GM19351 (cell line): Measurements from ENCODE around the gene AOX1.
"Not testable (repeated sequence)": the region's sequence is repeated elsewhere in the genome, so short reads cannot be mapped to it uniquely, and the experiment has no call there.

Experiments
- ATAC-seq: cut with Tn5 transposase; IDR thresholded peaks from one replicate; pipeline ENCODE4 v1.9.1; 2021; ENCODE audit warnings: mild to moderate bottlenecking, moderate library complexity; ENCODE audit not compliant: unreplicated experiment

AOX1 gene

DNA sequence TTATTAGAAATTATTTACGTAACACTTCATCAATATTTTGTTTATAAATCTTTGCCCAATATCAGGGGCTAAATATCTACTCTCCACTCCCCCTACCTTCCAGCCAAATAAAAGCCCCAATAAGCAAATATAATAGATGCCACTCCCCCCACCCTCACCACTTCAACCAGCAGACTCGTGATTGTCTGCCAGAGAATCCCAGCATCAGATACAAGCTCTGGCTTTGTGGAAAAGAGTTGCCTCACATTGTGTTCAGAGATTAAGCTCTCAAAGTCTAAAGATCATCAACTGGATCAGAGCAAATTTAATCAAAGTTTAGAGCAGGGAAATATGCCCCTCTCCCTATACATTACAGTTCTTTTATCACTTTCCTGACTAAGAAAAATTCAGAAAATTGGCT is 39.5 kb downstream of the AOX1 start:
- ATAC-seq = no peak

DNA sequence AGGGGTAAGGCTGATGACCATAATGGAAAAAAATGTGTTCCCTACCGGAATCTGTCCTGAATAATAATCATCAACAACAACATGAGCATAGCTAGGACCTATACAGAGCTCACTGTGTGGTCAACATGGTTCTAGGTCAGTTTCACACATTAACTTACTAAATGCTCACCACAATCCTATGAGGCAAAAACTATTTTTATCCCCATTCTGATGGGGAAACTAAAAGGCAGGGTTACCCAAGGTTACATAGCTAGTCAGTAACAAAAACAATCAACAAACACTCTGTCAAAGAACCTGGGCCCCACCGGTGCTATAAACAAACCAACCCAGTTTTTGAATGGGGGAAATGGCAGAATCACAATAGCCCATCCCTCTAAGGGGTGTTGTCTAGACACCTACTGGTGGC is 40.1 kb downstream of the AOX1 start:
- ATAC-seq = no peak

DNA sequence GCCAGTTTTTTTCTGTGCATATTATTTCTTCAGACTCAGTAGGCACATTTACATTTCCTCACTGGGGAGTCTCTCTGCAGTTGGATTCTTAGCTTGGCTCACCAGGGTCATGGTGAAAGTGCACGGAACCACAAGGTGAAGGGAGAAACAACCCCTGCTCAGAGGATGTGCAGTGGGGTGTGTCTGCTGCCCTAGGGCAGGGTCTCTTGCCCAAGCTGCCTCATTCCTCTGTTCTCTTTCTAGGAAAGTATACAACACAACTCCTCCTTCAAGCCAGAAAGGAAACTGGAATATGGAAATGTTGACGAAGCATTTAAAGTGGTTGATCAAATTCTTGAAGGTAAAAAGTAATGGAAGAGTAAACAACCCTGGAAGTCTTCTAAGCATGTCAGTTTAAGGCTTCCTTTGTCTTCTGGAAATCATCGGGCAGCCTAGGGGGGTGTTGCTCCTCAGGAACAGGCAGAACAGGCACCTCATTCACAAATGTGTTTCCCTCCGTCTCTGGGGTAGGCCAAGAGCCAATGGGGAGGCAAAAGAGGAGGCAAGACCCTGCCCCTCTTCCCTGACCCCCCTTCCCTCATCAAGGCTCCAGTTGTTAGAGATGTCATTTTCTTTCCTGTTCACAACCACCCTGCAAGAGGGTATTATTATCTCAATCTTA is 41.4 kb downstream of the AOX1 start:
- no peak for ATAC-seq

DNA sequence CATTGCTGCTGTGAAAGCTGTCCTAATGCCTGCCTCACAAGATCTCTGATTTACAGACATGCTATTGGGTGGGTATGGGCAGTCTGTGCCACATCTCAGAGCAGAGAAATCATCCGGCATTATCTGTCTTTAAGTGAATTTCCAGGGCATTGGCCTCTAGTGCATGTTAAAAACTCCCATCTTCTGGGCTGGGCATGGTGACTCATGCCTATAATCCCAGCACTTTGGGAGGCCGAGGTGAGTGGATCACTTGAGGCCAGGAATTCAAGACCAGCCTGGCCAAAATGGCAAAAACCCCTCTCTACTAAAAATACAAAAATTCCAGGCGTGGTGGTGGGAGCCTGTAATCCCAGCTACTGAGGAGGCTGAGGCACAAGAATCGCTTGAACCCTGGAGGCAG is 42.6 kb downstream of the AOX1 start:
- not testable (repeated sequence) for ATAC-seq

DNA sequence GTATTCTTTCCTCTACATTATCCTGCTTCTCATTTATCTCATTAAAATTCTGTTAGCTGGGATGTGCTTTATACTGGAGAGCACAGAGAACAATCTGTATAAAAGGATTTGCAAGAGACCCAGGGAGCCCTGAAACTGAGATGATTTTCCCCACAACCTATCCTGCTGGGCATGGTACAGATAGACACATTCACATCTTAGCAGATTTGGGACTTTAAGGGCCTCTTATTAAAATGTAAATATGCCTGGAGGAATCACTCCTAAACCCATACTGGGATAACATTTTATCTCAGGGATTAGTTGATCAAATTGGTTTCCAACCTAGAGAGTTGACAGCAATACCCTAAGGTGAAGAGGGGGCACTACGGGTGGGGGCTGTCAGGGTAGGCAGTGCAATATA is 45.5 kb downstream of the AOX1 start:
- no peak for ATAC-seq

DNA sequence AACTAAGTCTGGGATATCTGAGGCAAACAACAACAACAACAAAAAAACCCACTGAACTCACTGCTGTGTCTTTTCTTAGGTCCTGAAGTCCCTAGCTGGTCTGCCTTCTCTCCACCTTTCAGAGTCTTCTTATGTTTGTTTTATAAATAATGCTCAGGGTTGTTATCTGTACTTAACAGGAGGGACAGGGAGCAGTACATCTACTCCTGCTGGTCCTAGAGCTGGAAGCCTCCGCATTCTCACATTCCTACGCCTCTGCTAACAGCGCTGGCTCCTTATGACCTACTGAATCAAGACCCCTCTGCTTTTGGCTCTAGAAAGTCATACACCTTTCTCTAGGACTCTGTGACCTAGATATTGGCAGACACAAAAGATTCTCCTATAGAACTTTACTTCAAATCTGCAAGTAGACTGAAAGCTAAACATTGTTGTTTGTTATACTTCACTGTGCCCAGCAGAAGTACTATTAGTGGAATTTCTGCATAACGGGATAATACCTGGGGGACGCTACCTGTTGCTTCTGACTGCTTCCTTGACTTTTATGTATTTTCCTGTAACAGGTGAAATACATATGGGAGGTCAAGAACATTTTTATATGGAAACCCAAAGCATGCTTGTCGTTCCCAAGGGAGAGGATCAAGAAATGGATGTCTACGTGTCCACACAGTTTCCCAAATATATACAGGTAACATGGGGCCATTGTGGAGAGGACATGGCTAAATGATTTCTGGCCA is 48.6 kb downstream of the AOX1 start:
- no peak for ATAC-seq

DNA sequence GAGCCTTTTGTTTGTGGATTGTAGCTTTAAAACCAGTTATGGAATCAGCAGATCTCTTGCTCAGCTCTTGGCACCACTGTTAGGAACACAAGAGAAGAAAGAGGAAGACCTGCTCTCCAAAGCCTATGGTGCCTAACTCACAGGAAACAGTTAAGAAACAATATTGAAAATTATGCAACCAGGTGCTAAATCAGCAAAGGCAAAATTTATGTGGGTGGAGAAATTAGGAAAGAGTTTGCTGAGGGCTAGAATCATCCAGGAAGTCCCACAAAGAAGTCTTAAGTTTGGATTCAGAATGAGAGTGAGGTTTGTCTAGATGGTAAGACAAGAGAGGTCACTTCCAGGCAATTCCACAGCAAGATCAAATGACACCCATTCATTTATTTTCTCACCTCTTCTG is 49.4 kb downstream of the AOX1 start:
- ATAC-seq = no peak

DNA sequence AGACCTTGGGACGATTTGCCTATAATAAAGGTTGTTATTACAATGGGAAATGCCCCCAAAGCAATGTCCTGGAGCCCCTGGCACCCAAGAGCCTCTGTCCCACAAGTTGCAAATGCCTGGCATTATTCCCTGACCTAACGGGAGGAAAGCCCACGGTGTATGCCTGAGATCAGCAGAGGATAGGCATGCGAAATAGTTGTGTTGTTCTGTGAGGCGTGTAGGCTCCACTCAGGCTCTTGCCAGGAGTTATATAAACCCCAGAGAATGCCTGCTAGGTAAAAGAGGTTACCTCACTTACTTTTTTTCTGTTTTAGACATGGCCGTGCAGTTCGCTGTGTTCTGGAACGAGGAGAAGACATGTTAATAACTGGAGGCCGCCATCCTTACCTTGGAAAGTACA is 52.1 kb downstream of the AOX1 start:
- ATAC-seq = no peak

DNA sequence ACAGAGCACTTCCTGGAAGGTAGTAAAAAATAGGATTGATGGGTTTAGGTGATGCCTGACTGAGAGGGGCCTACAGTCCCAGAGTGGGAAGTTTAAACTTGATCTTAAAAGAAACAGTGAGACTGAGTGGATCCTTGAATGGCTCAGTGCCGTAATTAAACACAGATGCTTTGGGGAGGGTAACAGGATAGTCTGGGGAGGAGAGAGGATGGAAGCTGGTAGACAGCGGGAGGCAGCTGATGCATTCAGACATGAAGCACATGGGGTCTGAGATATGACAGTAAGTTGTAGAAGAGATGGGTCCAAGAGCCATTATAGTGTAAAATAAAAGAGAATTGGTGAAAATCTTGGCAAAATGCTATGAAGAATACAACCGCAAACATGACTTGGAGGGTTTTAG is 54.4 kb downstream of the AOX1 start:
- ATAC-seq = no peak

DNA sequence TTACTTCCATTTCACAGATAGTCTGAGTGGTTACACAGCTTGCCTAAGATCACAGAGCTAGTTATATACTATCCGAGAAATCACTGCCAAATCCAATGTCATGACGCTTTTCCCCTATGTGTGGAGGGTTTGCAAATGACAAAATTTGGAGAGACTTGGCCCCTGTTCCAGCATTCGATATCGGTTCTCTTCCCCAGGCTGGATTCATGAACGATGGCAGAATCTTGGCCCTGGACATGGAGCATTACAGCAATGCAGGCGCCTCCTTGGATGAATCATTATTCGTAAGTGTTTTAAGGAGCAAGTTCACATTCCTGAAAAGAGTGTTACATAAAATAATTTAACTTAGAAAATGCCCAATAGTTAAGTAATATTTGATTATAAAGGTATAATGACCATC is 55.1 kb downstream of the AOX1 start:
- ATAC-seq = no peak

DNA sequence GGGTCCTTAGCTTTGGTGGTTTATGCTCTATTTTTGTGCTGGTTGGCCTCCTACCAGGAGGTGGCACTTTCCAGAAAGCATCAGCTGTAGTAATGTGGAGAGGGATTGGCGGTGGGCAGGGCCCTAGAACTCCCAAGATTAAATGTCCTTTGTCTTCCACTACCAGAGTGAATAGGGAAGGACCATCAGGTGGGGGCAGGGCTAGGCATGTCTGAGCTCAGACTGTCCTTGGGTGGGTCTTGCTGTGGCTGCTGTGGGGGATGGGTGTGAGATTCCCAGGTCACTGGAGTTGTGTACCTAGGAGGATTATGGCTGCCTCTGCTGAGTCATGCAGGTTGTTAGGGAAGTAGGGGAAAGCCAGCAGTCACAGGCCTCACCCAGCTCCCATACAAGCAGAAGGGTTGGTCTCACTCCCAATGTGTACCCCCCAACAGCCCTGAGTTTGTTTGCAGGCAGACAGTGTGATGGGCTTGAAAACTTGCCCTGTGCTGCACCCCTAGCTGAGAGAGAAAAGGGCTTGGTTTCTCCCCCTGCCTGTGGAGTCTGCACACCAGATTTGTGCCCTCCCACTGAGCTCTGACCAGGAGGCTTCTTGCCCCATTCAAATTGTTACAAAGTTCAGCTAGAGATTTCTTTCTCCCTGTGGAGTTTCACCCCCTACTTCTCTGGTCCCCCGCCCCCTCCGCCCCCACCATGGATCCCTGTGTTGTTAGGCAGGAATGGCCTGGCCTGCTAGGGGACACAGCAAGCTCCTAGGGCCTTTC is 62.9 kb downstream of the AOX1 start:
- ATAC-seq = not testable (repeated sequence)

DNA sequence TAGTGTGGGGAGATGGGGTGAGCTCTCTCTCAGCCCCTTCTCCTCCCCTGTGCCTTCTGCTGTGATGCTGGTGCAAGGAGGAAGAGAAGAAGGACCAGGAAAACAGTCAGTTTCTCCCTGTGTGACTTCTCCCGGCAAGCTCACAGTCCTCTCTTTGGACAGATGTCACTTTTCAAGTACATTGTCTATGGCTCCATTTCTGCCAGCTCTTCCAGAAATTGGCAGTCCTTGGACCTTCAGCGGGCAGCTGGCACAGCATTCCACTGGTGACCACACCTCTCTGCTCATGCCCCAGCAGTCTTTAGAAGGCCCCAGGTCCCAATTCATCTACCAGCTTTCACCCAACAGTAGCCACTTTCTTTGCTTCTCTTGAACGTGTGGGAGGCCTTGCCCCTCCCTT is 63.9 kb downstream of the AOX1 start:
- no peak for ATAC-seq

DNA sequence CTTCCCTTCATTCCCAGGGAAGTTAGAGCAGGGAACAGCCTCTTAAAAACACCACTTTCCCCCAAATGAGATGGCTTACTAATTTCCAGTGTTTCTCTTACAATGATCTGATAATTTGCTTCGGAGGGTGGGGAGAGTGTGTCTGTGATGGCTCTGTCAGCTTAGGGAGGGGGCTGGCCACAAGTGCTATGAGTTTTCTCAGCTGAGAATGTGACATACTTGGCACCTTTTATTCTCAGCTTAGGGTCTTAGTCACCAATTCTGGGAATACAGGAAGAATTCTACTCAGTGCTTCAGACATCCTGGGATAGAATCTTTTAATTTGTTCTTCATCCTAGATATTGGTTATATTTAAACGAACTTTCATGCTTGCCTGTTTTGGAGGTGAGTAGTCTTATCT is 64.4 kb downstream of the AOX1 start:
- no peak for ATAC-seq

DNA sequence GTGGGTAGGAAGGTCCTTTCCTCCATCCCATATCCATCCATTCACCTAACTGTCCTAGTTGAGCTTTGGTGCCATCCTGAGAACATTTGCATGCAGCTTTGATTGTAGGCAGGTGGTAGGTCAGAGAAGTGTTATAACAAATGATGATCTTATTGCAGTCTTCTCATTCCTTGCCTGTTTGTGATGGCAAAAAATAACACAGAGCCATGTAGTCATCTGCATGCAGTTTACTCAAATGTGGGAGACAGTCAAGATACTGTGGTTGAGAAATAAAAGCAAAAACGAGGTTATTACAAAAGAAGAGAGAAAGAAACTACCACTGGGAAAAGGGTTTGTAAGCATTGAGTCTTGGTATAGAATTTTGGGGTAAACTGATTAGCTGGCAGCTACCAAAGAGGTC is 66.3 kb downstream of the AOX1 start:
- ATAC-seq = no peak

DNA sequence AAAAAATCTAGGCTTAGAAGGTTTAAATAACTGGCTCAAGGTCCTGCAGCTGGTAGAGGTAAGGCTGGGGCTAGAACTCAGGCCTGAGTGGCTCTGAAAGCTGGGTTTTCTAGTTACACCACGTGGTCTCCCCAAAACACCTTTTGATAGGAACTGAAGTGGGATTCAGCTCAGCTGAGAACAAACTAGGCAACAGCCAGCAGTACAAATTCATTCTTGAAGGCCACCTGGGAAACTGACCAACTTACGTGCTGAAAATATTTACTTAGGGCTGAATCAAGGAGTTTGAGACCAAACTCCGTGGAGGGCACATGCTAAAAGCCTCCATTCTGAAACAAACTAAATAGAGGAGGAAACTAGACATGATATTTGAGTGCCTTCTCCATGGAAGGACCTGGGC is 67.2 kb downstream of the AOX1 start:
- ATAC-seq = no peak

DNA sequence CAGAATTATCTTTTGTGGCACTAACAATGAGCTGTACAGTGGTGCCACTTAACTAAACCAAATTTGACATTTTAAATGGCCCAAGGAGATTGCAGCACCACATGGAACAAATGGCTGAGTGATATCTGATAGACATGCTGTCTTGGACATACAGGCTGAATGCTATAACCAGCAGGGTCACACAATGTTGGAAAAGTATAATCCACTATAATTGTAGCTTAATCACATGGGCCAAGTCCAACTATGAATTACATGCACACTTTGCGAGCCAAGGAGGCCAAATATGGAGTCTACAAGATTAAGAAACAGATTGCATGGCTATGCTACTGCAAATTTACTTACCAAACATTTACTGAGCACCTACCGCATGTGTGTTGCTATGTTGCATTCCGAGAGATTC is 69.0 kb downstream of the AOX1 start:
- no peak for ATAC-seq

DNA sequence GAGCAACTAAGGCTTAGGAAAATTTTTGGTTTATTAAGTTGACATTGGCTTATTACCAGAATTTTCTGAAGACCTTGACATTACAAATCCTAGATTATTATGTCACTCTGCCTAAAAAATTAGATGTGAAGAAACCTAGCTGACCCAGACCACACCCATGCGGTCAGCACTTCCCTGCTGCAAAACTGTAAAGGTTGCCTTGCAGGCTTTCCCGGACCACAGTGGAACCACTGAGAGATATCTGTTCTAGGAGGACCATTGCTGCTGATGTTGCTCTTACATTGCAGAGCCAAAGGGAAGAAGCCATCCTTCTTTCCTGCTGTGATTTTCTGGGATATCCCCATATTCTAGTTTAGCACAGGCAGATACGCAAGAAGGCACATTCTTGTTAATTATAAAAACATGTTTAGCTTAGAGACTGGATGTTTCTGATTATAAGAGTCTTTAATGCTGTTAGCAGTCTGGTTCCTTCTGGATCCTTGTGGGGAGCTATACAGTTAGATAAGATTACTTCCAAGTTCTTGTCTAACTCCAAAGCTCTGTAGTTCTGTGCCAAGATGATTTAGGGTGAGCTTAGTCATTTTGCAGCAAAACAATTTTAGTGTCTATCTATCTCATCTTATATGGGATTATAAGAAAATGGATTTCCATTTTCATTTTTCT is 70.2 kb downstream of the AOX1 start:
- no peak for ATAC-seq

DNA sequence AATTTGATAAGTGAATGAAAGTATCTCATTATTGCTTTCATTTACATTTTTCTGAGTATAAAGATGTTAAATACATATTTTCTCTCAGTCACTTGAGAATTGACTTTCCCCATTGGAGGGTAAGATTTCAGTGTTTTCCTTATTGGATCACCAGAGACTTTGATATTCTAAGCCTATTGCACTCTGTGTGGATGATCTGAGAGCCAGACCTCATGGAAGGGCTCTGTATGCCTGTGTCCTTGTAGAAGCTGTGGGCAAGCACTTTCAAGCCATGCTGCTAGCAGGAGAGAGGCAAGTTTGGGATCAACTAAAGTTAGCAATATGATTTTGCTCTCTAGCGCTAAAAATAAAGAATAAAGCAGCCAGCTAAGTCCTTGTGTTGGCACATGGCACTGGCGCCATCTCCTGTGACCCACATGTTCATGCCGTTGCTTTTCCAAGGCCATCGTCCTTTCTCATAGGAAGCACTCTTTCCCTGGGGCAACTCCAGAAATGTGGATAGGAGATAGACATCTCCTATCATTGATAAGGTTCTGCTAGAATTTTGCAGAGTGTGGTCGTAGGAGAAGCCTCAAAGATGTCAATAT is 72.6 kb downstream of the AOX1 start:
- ATAC-seq = no peak

DNA sequence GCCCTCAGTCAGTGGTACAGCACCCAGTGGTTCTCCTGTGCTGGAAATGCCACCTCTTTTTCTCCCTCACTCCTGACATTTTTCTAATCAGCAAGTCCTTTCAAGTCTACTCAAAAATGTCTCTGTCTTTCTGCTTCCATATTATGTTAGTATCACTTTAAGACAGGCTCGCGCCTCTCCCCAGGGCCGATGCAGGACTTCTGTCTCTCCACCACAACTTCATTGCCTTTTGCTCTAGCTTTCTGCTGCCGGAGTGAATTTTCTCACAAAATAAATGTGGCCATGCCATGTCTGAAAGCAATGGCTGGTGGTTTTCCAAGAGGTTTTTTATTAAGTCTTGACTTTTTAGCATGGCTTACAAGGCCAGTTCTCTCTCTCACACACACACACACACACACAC is 73.6 kb downstream of the AOX1 start:
- no peak for ATAC-seq

DNA sequence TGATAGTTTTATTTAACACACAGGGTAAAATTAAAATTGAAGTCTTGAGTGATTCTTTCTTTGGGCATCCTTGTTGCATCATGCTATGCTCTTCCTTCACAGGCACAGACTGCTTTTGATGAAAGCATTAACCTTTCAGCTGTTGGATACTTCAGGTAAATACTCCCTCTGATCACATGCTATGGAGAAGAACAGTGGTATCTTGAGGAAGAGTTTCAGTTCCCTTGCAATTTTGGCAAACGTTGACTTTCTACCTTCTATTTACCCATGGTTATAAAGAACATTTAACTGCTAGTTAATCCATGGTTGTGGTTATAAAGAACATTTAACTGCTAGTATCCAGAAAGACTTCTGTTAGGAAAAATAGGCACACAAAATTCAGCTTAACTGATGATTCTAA is 75.7 kb downstream of the AOX1 start:
- ATAC-seq = no peak

DNA sequence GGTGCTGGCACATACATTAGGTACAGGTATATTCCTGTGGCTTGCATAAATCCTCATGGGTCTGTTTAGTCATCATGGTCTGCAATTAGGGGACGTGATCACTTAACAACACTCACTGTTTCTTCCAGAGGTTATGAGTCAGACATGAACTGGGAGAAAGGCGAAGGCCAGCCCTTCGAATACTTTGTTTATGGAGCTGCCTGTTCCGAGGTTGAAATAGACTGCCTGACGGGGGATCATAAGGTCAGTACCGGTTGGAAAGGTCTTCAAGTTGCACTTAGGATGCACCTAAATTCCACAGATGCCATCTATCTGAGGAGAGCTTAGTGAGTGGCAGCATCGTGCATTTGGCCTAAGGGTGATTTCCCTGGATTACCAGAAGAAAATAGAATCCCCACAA is 76.9 kb downstream of the AOX1 start:
- ATAC-seq = no peak
